ENCODE data around the gene LARGE1.

DNA sequence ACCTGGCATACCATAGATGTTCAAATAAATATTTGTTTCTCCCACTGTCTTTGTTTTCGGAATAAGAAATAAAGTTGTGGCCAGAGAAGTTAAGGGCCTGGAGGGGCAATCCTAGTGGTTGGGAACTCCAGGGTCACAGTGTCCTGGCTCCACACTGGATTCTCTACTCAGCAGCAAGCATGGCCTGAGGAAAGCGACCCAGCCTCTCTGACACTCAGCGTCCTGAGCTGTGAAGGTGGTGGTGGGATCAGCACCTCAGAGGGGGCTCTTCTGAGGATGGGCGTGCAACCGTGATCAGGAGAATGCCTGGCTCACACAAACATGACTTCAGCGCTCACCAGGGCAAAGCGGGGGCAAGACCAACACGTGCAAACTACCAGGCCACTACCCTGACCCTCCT is 59.9 kb downstream of the LARGE1 start:
- TF ChIP-seq, protein P1, sequence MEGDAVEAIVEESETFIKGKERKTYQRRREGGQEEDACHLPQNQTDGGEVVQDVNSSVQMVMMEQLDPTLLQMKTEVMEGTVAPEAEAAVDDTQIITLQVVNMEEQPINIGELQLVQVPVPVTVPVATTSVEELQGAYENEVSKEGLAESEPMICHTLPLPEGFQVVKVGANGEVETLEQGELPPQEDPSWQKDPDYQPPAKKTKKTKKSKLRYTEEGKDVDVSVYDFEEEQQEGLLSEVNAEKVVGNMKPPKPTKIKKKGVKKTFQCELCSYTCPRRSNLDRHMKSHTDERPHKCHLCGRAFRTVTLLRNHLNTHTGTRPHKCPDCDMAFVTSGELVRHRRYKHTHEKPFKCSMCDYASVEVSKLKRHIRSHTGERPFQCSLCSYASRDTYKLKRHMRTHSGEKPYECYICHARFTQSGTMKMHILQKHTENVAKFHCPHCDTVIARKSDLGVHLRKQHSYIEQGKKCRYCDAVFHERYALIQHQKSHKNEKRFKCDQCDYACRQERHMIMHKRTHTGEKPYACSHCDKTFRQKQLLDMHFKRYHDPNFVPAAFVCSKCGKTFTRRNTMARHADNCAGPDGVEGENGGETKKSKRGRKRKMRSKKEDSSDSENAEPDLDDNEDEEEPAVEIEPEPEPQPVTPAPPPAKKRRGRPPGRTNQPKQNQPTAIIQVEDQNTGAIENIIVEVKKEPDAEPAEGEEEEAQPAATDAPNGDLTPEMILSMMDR (IDR thresholded peaks at IDR 0.05): no peak
- no peak for TF ChIP-seq POLR2A (IDR thresholded peaks at IDR 0.05)
